GM19438 (cell line): Measurements from ENCODE around the gene ATG12.
A peak's percentile ranks its signal among the peaks of the same experiment; 100 is the strongest.
"Not testable (repeated sequence)": the region's sequence is repeated elsewhere in the genome, so short reads cannot be mapped to it uniquely, and the experiment has no call there.

Source experiments
- ATAC-seq: cut with Tn5 transposase; IDR thresholded peaks from one replicate; pipeline ENCODE4 v1.9.1; 2021; ENCODE audit warnings: low read depth; ENCODE audit not compliant: unreplicated experiment

The ATG12 gene

DNA sequence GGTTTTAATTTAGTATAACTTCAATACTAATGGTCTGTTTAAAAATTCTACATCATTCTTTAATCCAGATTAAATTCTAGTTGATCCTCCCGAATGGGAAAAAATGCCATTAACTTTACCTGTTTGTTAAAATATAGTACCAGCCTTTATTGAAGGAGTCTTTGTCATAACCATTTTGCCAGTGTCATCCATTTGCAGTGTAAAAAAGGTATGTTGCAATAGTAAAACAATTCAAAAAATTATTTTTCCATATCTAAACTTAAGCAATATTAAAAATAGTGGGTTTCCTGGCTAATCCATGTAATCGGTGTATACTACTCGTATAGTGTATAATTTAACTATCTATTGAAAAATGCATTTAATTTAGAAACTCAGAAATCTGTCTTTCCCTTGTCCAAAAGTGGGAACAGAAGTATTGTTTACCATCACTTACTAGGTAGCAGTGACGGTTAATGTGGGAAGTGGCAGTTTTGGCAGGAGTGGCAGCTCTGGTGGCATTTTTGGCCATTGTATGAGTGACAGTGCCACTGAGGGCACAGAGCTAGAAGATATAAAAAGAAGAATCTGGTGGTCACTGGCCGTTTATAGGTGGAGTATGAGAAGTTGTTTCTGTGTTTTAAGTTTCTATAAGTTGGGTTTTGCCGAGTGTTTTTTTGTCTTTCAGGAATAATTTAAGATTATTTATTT is 2.2 kb upstream of the ATG12 start:
- ATAC-seq: no peak

DNA sequence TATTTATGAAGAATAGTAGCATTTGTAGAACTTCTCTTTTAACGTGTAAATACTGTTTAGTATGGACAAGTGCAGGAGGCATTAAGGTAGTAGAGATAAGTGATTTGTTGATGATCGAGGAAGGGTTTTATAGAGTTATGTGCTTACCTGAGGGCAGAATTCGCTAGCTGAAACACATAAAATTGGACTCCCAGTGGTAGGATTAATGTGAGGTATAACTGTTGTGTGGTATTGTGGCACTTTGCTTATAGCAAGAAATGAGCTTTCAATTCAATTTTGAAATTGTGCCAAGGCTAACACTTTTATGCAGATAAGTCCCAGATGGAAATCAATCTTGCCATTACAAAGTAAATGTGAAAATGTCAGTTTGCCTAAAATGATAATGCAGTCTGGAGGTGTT is 1.6 kb upstream of the ATG12 start:
- no peak for ATAC-seq

DNA sequence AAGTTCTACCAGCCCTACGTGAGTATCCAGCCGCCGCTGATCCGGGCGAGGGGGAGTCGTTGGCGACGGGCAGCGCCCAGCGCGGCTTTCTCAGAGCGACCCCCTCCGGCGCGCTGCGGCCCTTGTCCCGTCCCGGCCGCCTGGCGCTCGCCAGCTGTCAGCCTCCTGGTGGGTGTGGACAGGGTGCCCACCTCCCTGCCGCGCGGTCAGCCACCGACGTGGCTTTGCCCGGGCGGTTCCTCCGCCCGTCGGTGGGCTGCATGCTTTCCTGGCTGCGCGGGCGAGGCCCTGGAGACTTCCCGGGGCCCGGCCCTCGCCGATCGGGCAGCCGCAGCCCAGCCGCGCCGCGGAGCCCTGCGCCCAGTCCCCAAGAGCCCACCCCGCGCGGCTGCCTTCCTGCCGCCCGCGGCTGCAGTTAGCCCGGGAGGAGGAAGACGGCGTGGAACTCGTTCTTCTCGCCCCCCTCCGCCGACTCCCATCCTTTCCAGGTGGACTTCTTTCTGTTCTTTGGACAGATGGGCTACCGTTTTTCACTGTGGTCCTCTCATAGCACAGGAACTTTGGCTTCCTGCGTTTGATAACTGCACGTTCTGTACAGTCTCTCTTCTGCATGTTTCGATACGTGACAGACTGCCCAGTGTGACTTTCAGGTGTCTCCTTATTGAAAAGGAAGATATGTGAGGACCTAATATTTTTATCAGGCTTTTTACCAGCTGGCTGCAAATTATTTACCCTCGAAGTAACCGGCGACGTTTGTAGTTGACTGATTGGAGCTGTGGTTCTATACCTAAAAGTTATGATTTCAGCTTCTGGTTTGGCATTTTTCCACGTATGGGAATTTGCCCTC is 947 bp upstream of the ATG12 start:
- peak; percentile 39 for ATAC-seq

DNA sequence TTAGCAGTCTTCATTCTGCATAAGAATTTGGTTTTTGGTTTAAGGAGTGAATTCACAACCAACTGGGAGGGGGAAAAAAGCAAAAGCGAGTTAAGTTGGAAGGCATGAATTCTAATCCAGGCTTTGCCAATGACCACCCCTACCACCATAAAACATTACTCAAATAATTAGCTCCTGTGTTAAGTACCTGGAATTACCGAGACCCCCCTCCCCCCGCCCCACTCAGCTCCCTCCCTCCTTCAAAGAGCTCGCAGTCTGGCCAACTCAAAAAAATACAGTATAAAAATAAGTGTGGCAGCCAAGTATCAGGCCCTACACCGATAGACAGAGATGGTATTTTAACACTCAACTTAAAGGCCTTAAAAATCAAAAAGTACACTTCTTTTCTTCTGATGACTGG is 492 bp downstream of the ATG12 start:
- ATAC-seq: no peak

DNA sequence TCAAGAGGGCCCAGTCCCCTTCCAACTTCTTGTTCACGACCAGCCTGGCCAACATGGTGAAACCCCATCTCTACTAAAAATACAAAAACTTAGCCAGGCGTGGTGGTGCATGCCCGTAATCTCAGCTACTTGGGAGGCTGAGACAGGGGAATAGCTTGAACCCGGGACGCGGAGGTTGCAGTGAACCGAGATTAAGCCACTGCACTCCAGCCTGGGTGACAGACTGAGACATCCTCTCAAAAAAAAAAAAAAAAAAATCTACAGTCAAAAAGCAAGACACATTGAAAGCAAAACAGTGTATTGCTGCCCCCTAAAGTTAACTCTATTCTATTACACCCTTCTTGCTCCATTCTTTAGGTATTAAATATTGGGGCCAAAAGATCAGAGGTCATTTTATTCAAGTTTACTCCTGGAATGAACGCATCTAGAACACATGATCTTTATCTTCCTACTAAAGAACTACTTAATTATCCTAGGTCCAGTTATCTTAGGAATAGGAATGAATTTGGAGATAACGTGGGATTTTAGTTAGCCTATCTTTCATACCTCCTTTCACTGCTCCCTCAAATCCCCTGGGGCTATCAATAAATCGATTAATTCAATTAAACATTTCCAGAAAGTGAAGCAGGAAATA is 2.4 kb downstream of the ATG12 start:
- no peak for ATAC-seq

DNA sequence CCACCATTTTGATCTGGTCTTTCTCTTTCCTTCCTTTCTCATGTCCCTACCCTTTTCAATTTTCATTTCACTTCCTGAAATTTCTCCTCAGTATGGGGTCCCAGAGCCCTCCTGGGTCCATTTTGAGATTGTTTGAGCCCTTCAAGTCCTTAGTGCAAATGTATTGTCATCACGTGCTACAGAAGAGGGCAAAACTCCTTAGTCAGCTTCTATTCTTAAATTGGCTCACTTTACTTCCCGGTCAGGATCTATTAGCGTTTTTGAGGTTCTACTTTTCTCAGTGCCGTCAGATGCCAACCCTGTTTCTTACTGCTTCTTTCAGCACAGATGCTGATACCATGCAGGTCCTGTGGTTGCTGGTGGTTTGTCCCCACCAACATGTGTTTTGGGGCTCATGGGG is 5.9 kb downstream of the ATG12 start:
- no peak for ATAC-seq

DNA sequence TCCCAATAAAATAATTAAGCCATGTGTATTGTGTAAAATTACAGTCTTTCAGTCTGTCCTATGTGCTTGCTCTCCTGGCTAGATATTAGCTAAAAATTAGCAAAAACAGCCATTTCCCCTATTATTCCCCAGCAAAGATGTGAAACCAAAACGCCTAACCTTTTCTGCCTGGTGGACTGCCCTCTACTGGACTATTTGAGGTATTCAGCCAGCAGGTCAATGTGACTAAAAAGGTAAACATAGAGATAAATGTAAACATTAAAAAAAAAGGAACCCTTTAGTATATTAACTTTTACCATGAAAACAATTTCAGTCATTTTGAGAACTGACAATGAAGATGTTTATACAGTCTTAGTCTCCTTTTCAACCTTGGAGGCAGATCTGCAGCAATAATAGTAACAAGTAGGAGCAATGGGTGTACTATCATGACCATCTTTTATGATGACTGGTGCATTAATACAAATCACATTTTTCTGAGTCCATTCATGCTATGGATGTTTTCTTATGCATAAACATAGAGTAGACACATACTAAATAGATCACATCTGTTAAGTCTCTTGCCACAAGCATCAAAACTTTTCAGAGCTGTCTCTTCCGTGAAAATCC is 10.1 kb downstream of the ATG12 start:
- no peak for ATAC-seq

DNA sequence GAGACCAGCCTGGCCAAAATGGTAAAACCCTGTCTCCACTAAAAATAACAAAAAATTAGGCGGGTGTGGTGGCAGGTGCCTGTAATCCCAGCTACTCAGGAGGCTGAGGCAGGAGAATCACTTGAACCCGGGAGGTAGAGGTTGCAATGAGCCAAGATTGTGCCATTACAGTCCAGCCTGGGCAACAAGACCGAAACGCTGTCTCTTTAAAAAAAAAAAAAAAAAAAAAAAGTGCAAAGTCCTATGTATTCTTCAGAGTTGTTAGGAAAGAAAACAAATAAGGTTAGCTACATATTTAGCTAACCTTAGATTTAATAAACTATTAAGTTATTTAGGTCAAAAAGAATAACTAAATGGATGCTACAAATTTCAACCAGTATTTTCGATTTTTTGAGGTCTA is 11.5 kb downstream of the ATG12 start:
- ATAC-seq: no peak

DNA sequence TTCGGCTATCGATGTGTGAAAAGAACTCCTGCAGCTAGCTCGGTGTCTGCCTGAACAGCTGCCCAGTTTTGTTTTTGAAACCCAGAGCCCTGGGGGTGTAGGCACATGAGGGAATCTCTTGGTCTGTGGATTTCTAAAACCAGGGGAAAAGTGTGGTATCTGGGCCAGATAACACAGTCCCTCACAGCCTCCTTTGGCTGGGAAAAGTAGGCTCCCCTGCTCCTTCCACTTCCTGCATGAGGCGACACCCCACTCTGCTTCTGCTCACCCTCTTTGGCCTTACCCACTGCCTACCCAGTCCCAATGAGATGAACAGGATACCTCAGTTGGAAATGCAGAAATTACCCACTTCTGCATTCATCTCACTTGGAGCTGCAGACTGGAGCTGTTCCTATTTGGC is 15.4 kb downstream of the ATG12 start:
- ATAC-seq: no peak

DNA sequence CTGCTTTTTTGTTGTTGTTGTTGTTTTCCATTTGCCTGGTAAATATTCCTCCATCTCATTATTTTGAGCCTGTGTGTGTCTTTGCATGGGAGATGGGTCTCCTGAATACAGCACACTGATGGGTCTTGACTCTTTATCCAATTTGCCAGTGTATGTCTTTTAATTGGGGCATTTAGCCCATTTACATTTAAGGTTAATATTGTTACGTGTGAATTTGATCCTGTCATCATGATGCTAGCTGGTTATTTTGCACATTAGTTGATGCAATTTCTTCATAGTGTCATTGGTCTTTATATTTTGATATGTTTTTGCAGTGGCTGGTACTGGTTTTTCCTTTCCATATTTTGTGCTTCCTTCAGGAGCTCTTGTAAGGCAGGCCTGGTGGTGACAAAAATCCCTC is 16.4 kb downstream of the ATG12 start:
- not testable (repeated sequence) for ATAC-seq

DNA sequence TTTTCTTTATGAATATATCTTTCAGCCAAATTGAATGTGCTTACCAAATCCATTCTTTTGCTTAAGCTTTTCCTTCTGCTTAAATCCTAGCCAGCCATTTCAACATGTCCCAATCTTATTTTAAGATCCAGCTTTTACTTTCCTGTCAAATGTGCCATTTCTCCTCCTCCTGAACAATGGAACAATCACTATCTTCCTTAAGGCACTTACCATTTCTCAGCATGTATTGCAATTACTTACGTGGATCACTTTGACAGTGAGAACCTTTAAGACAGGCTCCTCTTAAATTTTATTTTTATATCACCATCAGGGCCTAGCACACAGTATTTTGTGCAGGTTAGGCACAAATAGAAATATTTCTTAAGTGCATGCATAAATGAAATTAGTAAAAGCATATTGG is 20.5 kb downstream of the ATG12 start:
- ATAC-seq: no peak

DNA sequence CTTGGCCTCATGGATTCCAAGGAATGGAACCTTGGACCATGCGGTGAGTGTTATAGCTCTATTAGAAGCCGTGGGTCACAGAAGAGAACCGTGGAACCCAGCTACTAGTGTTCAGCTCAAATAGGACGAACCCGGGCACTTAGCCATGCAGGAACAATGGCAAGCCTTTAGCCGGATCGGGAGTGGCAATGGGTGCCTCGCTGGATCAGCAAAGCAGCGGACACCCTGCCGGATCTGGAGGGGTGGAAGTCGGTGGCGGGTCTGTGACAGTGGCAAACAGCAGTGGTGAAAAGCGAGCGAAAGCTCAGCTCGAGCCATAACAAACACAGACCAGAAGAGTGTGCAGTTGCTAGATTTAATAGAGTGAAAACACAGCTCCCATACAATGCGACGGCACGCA is 22.5 kb downstream of the ATG12 start:
- no peak for ATAC-seq

DNA sequence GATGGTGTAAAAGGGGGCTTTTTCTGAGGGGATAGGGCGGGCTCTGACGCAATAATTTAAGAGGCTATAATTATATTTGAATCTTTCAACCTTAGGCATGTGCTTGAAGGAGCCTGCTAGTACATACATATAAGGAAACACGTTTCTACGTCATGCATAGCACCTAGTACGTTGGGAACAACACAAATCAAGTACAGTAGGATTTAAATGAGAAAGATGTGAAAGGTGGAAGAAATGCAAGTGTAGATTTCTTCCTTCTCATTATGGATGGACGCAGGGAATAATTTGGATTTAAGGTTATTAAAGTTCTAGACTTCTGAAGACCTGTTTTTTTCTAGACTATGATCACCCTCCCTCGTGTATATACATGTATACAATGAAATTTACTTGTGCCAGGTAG is 24.0 kb downstream of the ATG12 start:
- no peak for ATAC-seq

DNA sequence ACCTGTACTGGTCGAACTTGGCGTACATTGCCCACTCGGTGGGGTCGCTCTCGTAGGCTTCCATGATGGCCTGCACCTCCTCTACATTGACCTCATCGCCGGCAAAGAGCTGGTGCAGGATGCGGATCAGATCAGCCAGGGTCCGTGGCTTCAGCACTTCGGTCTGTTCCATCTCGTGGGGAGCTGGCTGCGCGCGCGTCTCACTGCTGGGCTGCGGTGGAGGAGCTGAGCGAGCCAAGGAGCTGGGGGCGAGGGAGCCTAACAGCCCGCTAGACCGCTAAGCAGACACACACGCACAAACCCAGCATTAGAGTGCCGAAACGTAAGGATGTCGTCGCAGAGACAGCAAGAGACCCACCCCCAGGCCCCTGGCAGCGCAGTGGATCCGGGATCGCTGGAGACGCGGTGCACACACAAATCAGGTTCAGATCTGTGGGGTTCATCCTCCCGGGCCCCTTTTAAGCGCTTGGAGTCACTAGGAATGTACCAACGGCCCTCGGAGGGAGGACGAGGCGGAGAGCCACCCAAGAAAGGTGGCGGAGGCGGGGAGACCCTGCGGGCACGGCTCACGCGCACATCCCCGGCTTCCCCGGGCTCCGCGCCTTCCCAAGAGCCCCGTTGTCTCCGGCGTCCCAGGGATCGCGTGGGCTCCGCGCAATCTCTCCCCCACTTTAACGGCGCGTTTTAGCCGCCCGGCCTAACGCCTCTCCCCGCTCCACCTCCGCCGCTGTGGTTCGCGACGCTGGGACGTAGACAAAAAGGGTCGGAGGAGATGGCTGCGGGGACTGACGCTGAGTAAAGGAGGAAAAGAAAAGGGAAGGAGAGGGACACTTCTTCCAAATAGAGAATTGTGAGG is 24.9 kb downstream of the ATG12 start, which contains the start of gene CDO1:
TSS of gene CDO1 (minus strand) at position 434 of the 856 bp plus-strand sequence. CDS start at position 172, 262 bp downstream.
- peak; percentile 60 for ATAC-seq

DNA sequence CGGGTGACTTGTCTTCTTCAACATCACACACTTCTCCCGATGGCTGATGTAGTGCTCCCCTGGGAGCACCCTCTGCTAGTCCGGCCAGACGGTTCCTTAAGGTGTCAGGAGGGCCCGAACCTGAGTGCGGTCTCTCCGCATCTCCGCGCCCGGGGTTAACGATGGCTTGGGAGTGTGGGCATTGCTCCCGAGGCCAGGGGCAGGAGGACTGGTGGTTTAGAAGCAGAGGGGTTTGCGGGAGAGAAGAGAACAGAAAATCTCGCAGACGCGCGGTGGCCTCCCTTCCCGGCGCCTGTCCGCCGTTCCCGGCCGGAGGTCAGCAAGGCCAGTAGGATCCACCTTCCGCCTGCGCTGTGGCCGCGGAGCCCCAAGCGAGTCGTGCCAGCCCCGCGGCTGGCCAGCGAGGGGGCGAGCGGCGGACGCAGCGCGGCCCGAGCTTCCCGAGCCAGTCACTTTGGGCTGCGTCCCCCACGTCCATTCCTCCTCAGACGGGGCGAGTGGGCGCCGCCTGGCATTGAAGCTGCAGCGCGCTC is 25.6 kb downstream of the ATG12 start:
- ATAC-seq: no peak

DNA sequence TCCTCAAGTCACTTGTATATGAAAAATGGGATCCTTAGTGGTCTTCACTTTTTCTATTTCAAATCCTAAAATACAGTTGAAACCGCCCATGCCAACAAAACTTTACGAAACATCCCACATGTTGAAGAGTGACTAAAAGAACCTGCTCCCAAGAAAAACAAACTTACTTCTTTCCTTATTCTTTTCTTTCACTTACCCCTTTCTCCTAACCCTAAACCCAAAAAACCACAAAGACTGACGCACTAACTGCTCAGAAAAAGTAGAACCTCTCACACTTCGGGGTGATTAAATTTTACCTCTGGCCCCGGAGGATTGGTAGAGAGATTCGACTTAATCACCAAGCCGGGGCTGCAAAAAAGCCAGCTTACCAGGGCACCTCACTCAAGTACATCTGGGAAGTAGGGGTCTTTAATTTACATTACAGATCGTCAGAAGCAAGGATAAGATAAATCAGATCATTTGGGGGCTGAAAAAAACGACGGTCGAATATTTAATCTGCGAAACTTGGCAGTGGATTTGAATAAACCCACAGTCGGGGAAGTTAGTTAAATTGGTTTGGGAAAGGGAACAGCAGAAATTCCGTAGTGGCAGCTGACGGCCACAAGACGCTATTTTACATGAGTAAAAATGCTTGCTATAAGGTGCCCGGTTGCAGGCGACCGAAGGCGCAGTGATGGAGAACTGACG is 26.2 kb downstream of the ATG12 start:
- ATAC-seq: no peak

DNA sequence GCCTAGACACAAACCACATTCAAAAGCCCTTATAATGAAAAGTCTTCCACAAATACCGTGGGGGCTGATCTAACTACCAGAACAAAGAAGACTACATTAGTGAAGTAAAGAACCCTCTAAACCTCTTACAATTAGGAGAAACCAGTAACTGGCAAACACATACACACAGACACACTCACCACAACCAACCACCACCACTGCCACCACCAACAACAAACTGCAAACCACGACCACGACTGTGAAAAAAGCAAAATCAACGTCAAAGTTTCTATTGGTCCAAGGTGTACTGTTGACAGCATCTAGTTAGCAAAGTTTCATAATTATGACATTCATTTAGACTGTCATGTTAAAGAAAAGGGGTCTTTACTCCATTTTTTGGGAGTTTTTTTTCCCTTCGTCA is 27.6 kb downstream of the ATG12 start:
- ATAC-seq: no peak

DNA sequence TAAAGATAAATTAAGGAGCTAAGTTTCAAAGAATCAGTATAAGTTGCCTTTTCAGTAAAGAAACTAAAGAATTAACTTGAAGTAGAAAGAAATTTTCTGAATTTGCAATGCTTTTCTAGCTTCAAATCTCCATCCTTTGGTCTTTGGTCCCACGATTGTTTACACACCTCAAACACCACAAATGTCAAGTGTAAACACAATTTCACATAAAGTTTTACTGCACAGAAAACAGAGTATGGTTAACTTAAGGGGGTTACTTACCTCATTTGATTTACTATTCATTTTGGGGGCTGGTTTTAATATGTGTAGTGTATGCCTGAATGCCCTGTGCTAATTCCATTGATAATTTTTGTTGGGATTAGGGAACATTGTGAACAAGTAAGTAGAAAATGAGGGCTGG is 29.0 kb downstream of the ATG12 start:
- ATAC-seq: no peak

DNA sequence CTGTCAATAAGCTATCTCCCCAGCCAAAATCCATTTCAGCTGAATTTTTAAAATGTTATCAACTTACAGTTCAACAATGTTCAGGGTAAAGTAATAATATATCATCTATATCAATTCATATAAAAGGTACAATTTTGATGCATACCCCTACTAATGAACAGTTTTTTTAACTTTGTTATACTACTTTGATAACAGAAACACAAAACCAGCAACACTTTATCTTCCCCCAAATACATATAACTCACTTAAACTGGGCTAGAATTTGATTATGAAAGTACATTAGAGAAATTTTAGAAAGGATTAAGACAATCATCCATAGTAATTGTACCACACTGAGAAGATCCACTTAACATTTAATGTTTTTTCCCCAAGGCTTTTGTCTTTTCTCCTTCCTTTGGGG is 30.0 kb downstream of the ATG12 start:
- no peak for ATAC-seq
